ENCODE data around the gene PRXL2C. TPM values are rescaled to one million over a fixed set of nuclear protein-coding genes. Genes with fewer than 3 reads are reported as not detected.
A peak's percentile ranks its signal among the peaks of the same experiment; 100 is the strongest.

Gene PRXL2C
- total RNA-seq, 3 donors from 2014 or later (not counting 1 experiment from before 2014, with no cell fraction given), result 20.8 to 27.0 (median 22.1) TPM

DNA sequence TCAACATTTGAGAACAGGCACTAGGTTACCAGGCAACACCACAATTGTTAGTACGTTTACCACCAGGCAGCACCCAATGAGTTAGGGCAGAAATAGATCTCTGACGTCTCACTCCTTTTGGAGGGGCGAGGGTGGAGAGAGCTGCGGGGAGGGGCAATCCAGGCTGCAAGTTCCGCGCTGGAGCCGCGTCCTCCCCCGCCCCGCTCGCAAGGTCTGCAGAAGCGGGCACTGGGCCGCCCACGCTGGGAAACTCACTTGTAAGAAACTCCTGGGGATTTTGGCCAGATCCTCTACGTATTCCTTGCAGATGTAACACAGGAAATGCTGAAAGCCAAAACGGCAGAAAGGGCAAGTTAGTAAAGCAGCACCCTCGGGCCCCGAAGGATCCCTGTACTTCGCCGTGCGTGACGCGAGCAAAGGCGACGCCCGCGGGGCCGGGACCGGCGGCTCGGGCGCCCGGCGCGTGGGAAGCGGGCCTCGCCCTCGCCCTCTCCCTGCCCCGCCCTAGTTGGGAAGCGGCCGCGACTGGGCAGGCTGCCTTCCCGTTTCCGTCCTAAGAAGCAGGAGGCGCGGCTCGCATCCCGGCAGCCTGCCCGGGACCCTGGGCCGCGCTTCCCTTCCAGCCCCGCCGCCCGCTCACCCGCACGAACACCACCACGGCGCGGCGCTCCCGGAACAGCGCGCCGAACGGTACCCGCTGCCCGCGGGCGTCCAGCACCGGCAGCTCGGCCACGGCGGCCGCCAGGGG, 493 bp downstream of the PRXL2C start:
- peaks cover 11% of the 10 kb centered on the region for H3K4me1 ChIP-seq (ENCODE audit: control insufficient read depth, insufficient read depth, low read length)
- Mint-ChIP-seq H3K27ac (peak overlapping the region; percentile 92 to 96), H3K4me3 (peak overlapping the region; percentile 93), H3K9me3 (no peaks in the 10 kb centered on the region), H3K36me3 (no peaks in the 10 kb centered on the region), H3K27me3 (ENCODE audit: low read depth in 2 of 2) (peaks cover 5 to 6% of the 10 kb centered on the region in 2 donors), H3K4me1 (peaks cover 17 to 20% of the 10 kb centered on the region in 2 donors)
- H3K27ac ChIP-seq (ENCODE audit: low read length), result peak overlapping the region; percentile 68
- no peaks in the 10 kb centered on the region for H3K27me3 ChIP-seq (ENCODE audit: control insufficient read depth, insufficient read depth, low read length)
- under 1% methylated on average over 74 of the region's 74 CpGs for WGBS (ENCODE audit: insufficient coverage)
- no peaks in the 10 kb centered on the region for H3K9me3 ChIP-seq (ENCODE audit: control insufficient read depth, insufficient read depth, low read length)
- intact Hi-C loops (cut with micrococcal nuclease), result loop anchor here (5.0 to 10.0 kb wide), 3 partner anchors 200 to 327 kb away; partner anchors contain the start of genes HABP4 and ZNF367
- TF ChIP-seq, protein P1, sequence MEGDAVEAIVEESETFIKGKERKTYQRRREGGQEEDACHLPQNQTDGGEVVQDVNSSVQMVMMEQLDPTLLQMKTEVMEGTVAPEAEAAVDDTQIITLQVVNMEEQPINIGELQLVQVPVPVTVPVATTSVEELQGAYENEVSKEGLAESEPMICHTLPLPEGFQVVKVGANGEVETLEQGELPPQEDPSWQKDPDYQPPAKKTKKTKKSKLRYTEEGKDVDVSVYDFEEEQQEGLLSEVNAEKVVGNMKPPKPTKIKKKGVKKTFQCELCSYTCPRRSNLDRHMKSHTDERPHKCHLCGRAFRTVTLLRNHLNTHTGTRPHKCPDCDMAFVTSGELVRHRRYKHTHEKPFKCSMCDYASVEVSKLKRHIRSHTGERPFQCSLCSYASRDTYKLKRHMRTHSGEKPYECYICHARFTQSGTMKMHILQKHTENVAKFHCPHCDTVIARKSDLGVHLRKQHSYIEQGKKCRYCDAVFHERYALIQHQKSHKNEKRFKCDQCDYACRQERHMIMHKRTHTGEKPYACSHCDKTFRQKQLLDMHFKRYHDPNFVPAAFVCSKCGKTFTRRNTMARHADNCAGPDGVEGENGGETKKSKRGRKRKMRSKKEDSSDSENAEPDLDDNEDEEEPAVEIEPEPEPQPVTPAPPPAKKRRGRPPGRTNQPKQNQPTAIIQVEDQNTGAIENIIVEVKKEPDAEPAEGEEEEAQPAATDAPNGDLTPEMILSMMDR (IDR thresholded peaks at IDR 0.05), result no peak
- peak overlapping the region; percentile 35 for H3K4me3 ChIP-seq (ENCODE audit: low read length)
- ATAC-seq (peak; percentile 82 to 89 (median 83)), DNase-seq (peak; percentile 78 to 93)
- peaks cover 16% of the 10 kb centered on the region for H3K36me3 ChIP-seq (ENCODE audit: control insufficient read depth, insufficient read depth, low read length)

GRCh38 chr9:96651626-96652025, 3.5 kb downstream of the PRXL2C start:
- peaks cover 8% of the 10 kb centered on the region for H3K36me3 Mint-ChIP-seq
- no peak overlapping the region for H3K4me3 ChIP-seq (ENCODE audit: low read length)
- H3K27me3 ChIP-seq (ENCODE audit: control insufficient read depth, insufficient read depth, low read length), result no peaks in the 10 kb centered on the region
- H3K4me3 Mint-ChIP-seq, result peak overlapping the region; percentile 40
- H3K4me1 Mint-ChIP-seq, result peaks cover 17 to 20% of the 10 kb centered on the region in 2 donors
- no peaks in the 10 kb centered on the region for H3K9me3 ChIP-seq (ENCODE audit: control insufficient read depth, insufficient read depth, low read length)
- H3K4me1 ChIP-seq (ENCODE audit: control insufficient read depth, insufficient read depth, low read length), result peaks cover 11% of the 10 kb centered on the region
- no peaks in the 10 kb centered on the region for H3K27me3 Mint-ChIP-seq (ENCODE audit: low read depth in 2 of 2)
- DNase-seq, result peak in 1 of 2 donors; percentile 38
- intact Hi-C loops (cut with micrococcal nuclease), result loop anchor here (5.0 to 10.0 kb wide), 3 partner anchors 197 to 324 kb away; partner anchors contain the start of genes HABP4 and ZNF367
- no peaks in the 10 kb centered on the region for H3K9me3 Mint-ChIP-seq
- H3K36me3 ChIP-seq (ENCODE audit: control insufficient read depth, insufficient read depth, low read length), result peaks cover 21% of the 10 kb centered on the region
- TF ChIP-seq, protein P1 (IDR thresholded peaks at IDR 0.05), result peak; percentile 44
- no peak overlapping the region for H3K27ac ChIP-seq (ENCODE audit: low read length)
- H3K27ac Mint-ChIP-seq, result peak overlapping the region; percentile 92 to 96
- ATAC-seq, result no peak

DNA sequence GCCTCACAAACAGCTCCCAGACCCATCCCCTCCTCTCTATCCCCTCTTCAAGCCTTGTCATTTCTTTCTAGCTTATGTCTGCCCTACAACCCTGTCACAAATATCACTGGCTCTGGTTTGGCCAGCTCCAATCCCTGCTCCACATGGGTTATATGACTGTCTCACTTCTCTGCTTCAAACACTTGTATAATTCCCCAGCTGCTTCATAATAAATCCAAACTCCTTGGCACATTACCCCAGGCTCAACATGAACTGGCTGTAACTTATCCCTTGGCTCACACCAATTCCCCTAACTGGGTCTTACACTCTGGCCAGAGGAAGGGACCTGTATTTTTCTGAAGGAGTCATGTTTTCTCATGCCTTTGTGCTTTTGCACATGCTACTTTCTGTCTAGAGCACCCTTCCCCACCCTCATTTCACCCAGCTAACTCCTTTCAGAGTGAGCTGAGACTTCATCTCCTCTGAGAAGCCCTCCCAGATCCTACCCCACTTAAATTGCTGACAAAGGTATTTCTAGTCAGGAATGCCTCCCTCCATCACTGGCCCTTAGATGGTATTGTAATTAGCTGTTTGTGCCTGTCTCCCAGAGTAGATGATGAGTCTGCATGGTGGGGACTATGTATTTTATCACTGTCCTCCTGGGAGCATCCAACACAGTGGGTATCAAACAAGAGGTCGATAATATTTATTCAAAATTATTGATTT, 5.3 kb downstream of the PRXL2C start:
- no CpG with 5 or more reads among the region's 1 CpG for WGBS (ENCODE audit: insufficient coverage)
- TF ChIP-seq, protein P1 (IDR thresholded peaks at IDR 0.05), result no peak
- peaks cover 8% of the 10 kb centered on the region in 2 donors for H3K4me1 Mint-ChIP-seq
- Histone ChIP-seq H3K27me3 (ENCODE audit: control insufficient read depth, insufficient read depth, low read length) (no peaks in the 10 kb centered on the region), H3K9me3 (ENCODE audit: control insufficient read depth, insufficient read depth, low read length) (no peaks in the 10 kb centered on the region), H3K36me3 (ENCODE audit: control insufficient read depth, insufficient read depth, low read length) (peaks cover 31% of the 10 kb centered on the region), H3K4me3 (ENCODE audit: low read length) (no peak overlapping the region), H3K27ac (ENCODE audit: low read length) (no peak overlapping the region), H3K4me1 (ENCODE audit: control insufficient read depth, insufficient read depth, low read length) (no peaks in the 10 kb centered on the region)
- H3K27me3 Mint-ChIP-seq (ENCODE audit: low read depth in 2 of 2), result no peaks in the 10 kb centered on the region
- no peak for ATAC-seq
- peaks cover 8% of the 10 kb centered on the region for H3K36me3 Mint-ChIP-seq
- H3K9me3 Mint-ChIP-seq, result no peaks in the 10 kb centered on the region
- peak overlapping the region in 1 of 2 donors; percentile 32 for H3K27ac Mint-ChIP-seq
- intact Hi-C loops (cut with micrococcal nuclease), result loop anchor here (5.0 to 10.0 kb wide), 3 partner anchors 195 to 322 kb away; partner anchors contain the start of genes HABP4 and ZNF367
- DNase-seq, result no peak
- no peak overlapping the region for H3K4me3 Mint-ChIP-seq

Measured in natural killer cell (primary cell).